NB4 (cell line): ENCODE data around the gene CNTNAP2.

Experiments used
- MYC ChIP-seq: IDR thresholded peaks from 2 replicates; pipeline ENCODE4 v1.6.1; 2011; ENCODE audit warnings: low read depth, low read length
- POLR2A ChIP-seq: IDR thresholded peaks from 2 replicates; pipeline ENCODE4 v1.6.1; 2011; ENCODE audit warnings: mild to moderate bottlenecking; ENCODE audit not compliant: insufficient read length; ENCODE audit errors: extremely low read depth
- TF ChIP-seq, protein P1 (sequence below): IDR thresholded peaks from one replicate; pipeline ENCODE4 v1.5.1; 2012; ENCODE audit warnings: low read depth, low read length
- TF ChIP-seq, protein P2 (sequence below): IDR thresholded peaks from 2 replicates; pipeline ENCODE4 v1.6.1; 2011; ENCODE audit warnings: low read depth, low read length

DNA sequence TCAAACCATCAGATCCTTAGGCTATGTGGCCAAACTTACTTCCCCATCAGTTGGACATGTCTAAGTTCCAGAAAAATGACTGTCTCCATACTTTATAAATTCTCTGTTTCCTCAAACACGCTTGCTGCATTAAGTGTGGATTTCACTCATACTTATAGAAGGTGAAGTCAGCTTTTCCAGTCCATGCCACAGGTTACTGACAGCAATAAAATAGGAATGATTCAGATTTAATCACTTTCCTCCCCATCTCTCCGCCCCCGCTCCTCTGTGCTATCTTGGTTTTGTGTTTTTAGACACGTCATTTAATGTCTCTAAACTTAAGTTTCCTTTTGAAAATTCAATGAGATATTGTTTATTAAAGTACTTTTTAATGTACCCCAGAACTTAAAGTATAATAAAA is 1376.0 kb downstream of the CNTNAP2 start:
- TF ChIP-seq POLR2A (no peak), MYC (no peak)
- TF ChIP-seq, protein P1, sequence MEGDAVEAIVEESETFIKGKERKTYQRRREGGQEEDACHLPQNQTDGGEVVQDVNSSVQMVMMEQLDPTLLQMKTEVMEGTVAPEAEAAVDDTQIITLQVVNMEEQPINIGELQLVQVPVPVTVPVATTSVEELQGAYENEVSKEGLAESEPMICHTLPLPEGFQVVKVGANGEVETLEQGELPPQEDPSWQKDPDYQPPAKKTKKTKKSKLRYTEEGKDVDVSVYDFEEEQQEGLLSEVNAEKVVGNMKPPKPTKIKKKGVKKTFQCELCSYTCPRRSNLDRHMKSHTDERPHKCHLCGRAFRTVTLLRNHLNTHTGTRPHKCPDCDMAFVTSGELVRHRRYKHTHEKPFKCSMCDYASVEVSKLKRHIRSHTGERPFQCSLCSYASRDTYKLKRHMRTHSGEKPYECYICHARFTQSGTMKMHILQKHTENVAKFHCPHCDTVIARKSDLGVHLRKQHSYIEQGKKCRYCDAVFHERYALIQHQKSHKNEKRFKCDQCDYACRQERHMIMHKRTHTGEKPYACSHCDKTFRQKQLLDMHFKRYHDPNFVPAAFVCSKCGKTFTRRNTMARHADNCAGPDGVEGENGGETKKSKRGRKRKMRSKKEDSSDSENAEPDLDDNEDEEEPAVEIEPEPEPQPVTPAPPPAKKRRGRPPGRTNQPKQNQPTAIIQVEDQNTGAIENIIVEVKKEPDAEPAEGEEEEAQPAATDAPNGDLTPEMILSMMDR: no peak
- TF ChIP-seq, protein P2, sequence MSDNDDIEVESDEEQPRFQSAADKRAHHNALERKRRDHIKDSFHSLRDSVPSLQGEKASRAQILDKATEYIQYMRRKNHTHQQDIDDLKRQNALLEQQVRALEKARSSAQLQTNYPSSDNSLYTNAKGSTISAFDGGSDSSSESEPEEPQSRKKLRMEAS: no peak
